Natural killer cell (primary cell): ENCODE data around the gene ALAS1. TPM values are rescaled to one million over a fixed set of nuclear protein-coding genes. Genes with fewer than 3 reads are reported as not detected.

Source experiments
- ATAC-seq, 3 donors: fragments of 150-1000 bp in 2 of 3; fragments of 200-7000 bp in 1 of 3; cut with Tn5 transposase; 1 replicate in 1 of 3; 2 replicates in 2 of 3; pipeline ENCODE4 v1.10.0; 2021; ENCODE audit warnings: mild to moderate bottlenecking in 2 of 3, moderate library complexity in 2 of 3
- DNase-seq, 2 donors: peaks; one replicate each; pipeline versions ENCODE4 v3.0.0 to v3.0.0-alpha.2; 2013 to 2021; ENCODE audit warnings: mixed read lengths in 1 of 2
- H3K27ac ChIP-seq: one replicate; pipeline ENCODE4 v1.5.1; 2013; ENCODE audit warnings: mild to moderate bottlenecking, low read length
- H3K27me3 ChIP-seq: one replicate; pipeline ENCODE4 v1.6.1; 2013; ENCODE audit warnings: low read length; ENCODE audit not compliant: control insufficient read depth, insufficient read depth
- H3K36me3 ChIP-seq: one replicate; pipeline ENCODE4 v1.6.1; 2013; ENCODE audit warnings: low read length; ENCODE audit not compliant: control insufficient read depth, insufficient read depth
- H3K4me1 ChIP-seq: one replicate; pipeline ENCODE4 v1.6.1; 2013; ENCODE audit warnings: low read length; ENCODE audit not compliant: control insufficient read depth, insufficient read depth
- H3K4me3 ChIP-seq: one replicate; pipeline ENCODE4 v1.5.1; 2013; ENCODE audit warnings: low read length
- H3K9me3 ChIP-seq: one replicate; pipeline ENCODE4 v1.6.1; 2013; ENCODE audit warnings: low read length; ENCODE audit not compliant: control insufficient read depth, insufficient read depth
- H3K27ac Mint-ChIP-seq, 2 donors: one replicate each; pipeline ENCODE4 v1.8.0; 2022; ENCODE audit warnings: mild to moderate bottlenecking in 2 of 2, mixed read lengths in 2 of 2, moderate library complexity in 1 of 2
- H3K27me3 Mint-ChIP-seq, 2 donors: one replicate each; pipeline ENCODE4 v1.8.0; 2022; ENCODE audit warnings: low read depth in 2 of 2, mixed read lengths in 2 of 2
- H3K36me3 Mint-ChIP-seq: one replicate; pipeline ENCODE4 v1.8.0; 2022; ENCODE audit warnings: mixed read lengths
- H3K4me1 Mint-ChIP-seq, 2 donors: one replicate each; pipeline ENCODE4 v1.8.0; 2022; ENCODE audit warnings: mixed read lengths in 2 of 2
- H3K4me3 Mint-ChIP-seq: one replicate; pipeline ENCODE4 v1.8.0; 2022; ENCODE audit warnings: mild to moderate bottlenecking, moderate library complexity, mixed read lengths
- H3K9me3 Mint-ChIP-seq, 2 donors: one replicate each; pipeline ENCODE4 v1.8.0; 2022; ENCODE audit warnings: mixed read lengths in 2 of 2
- CTCF ChIP-seq: fragments of 200-600 bp; IDR thresholded peaks from one replicate; pipeline ENCODE4 v1.8.0; 2022; ENCODE audit warnings: antibody characterized with exemption
- WGBS: methylation state at CpG from one replicate; pipeline ENCODE4 v1.1.7; 2013; ENCODE audit warnings: missing lambda C conversion rate; ENCODE audit not compliant: insufficient coverage; 5-methylcytosine and 5-hydroxymethylcytosine counted together
- intact Hi-C: fragments of 100-400 bp; cut with micrococcal nuclease; formaldehyde crosslinking; loops from one replicate; pipeline ENCODE4 v1.14.2; 2022
- total RNA-seq, 4 donors: library from RNA; stranded (reverse); fragments of 120-200 nt in 1 of 4; gene quantifications; one replicate each; pipeline versions ENCODE4 v1.2.3 to v1.2.4, GENCODE V29; 2013 to 2022

The ALAS1 gene
- total RNA-seq, 3 donors from 2014 or later (not counting 1 experiment from before 2014, with no cell fraction given) = 17.0 to 34.5 (median 33.4) TPM

GRCh38 chr3:52221563-52222318 lies 23.8 kb downstream of the ALAS1 start:
- Mint-ChIP-seq H3K27ac (no peak overlapping the region), H3K27me3 (no peaks in the 10 kb centered on the region), H3K9me3 (no peaks in the 10 kb centered on the region), H3K4me1 (peaks cover 36 to 46% of the 10 kb centered on the region in 2 donors), H3K36me3 (no peaks in the 10 kb centered on the region), H3K4me3 (no peak overlapping the region)
- DNase-seq = peak in 1 of 2 donors; percentile 82
- Histone ChIP-seq H3K36me3 (no peaks in the 10 kb centered on the region), H3K27ac (no peak overlapping the region), H3K4me3 (no peak overlapping the region), H3K27me3 (no peaks in the 10 kb centered on the region), H3K9me3 (no peaks in the 10 kb centered on the region), H3K4me1 (peaks cover 80% of the 10 kb centered on the region)
- ATAC-seq = no peak
- 80% methylated on average over 34 of the region's 34 CpGs for WGBS
- TF ChIP-seq CTCF = no peak
- intact Hi-C loops = loop anchor here (5.0 kb wide), 1 partner anchor 226 kb away; the partner anchor contains the start of gene SEMA3G

- no peak for ATAC-seq
- Histone ChIP-seq H3K9me3 (no peaks in the 10 kb centered on the region), H3K36me3 (peaks cover under 1% of the 10 kb centered on the region), H3K27me3 (no peaks in the 10 kb centered on the region), H3K4me3 (no peak overlapping the region), H3K27ac (no peak overlapping the region), H3K4me1 (peaks cover 71% of the 10 kb centered on the region)
- intact Hi-C loops = loop anchor here (5.0 kb wide), 1 partner anchor 225 kb away; the partner anchor contains the start of gene SEMA3G
- Mint-ChIP-seq H3K4me3 (no peak overlapping the region), H3K9me3 (no peaks in the 10 kb centered on the region), H3K36me3 (no peaks in the 10 kb centered on the region), H3K27me3 (no peaks in the 10 kb centered on the region), H3K27ac (no peak overlapping the region), H3K4me1 (peaks cover 28 to 38% of the 10 kb centered on the region in 2 donors)
- no peak for TF ChIP-seq CTCF
- no peak for DNase-seq
- WGBS = 93% methylated on average over 41 of the region's 41 CpGs
Observed at GRCh38 chr3:52222319-52223221, 24.6 kb downstream of the ALAS1 start.

- Mint-ChIP-seq H3K4me3 (no peak overlapping the region), H3K27ac (peak overlapping the region in 1 of 2 donors; percentile 33), H3K4me1 (peaks cover 16 to 27% of the 10 kb centered on the region in 2 donors), H3K36me3 (no peaks in the 10 kb centered on the region), H3K27me3 (no peaks in the 10 kb centered on the region), H3K9me3 (no peaks in the 10 kb centered on the region)
- Histone ChIP-seq H3K4me3 (peak overlapping the region; percentile 35), H3K27me3 (no peaks in the 10 kb centered on the region), H3K36me3 (peaks cover 12% of the 10 kb centered on the region), H3K4me1 (peaks cover 60% of the 10 kb centered on the region), H3K27ac (no peak overlapping the region), H3K9me3 (no peaks in the 10 kb centered on the region)
- TF ChIP-seq CTCF = no peak
- 93% methylated on average over 29 of the region's 32 CpGs for WGBS
- DNase-seq (peak in 1 of 2 donors; percentile 7), ATAC-seq (no peak)
- intact Hi-C loops = loop anchor here (5.0 kb wide), 1 partner anchor 224 kb away; the partner anchor contains the start of gene SEMA3G
Observed at GRCh38 chr3:52223449-52224408, 25.8 kb downstream of the ALAS1 start.
